ENCODE data around the gene MRPL24. TPM values are rescaled to one million over a fixed set of nuclear protein-coding genes. Genes with fewer than 3 reads are reported as not detected.
A peak's percentile ranks its signal among the peaks of the same experiment; 100 is the strongest.

Gene MRPL24
- total RNA-seq, 1 donor, result 17.7 TPM

DNA sequence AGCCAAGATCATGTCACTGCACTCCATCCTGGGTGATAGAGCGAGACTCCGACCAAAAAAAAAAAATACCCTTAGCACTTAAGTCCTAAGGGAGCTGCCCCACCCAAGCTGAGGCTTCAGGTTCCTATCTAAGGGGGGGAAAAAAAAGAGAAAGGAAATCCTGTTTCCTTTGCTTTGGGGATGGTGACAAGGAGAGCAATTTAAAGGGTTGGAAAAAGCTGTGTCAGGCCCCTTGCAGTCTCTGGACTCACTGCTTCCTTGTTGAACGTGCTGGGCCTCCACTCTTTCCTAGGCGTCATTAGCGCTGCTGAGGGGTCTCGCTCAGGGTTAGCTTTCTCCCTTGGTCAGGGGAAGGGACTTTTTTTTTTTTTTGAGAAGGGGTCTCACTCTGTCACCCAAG is 44.6 kb upstream of the MRPL24 start:
- Histone ChIP-seq H3K27ac (ENCODE audit: low read depth, low read length) (no peak overlapping the region), H3K4me2 (ENCODE audit: insufficient read depth, low read length) (no peak overlapping the region), H3K4me1 (ENCODE audit: insufficient read depth, low read length) (peaks cover 16% of the 10 kb centered on the region), H2AFZ (ENCODE audit: low read length) (no peak overlapping the region), H3K4me3 (ENCODE audit: insufficient read depth, low read length) (no peak overlapping the region), H3K27me3 (ENCODE audit: insufficient read depth, low read length) (no peaks in the 10 kb centered on the region), H3K79me2 (ENCODE audit: insufficient read depth, low read length) (peaks cover 73% of the 10 kb centered on the region), H3K36me3 (ENCODE audit: insufficient read depth, low read length) (peaks cover 54% of the 10 kb centered on the region), H4K20me1 (ENCODE audit: insufficient read depth, low read length) (peaks cover 43% of the 10 kb centered on the region), H3K9me3 (ENCODE audit: low read depth, low read length) (no peaks in the 10 kb centered on the region)
- no peak for DNase-seq (ENCODE audit: insufficient read length, low spot score, missing footprints)
- TF ChIP-seq, protein P1, sequence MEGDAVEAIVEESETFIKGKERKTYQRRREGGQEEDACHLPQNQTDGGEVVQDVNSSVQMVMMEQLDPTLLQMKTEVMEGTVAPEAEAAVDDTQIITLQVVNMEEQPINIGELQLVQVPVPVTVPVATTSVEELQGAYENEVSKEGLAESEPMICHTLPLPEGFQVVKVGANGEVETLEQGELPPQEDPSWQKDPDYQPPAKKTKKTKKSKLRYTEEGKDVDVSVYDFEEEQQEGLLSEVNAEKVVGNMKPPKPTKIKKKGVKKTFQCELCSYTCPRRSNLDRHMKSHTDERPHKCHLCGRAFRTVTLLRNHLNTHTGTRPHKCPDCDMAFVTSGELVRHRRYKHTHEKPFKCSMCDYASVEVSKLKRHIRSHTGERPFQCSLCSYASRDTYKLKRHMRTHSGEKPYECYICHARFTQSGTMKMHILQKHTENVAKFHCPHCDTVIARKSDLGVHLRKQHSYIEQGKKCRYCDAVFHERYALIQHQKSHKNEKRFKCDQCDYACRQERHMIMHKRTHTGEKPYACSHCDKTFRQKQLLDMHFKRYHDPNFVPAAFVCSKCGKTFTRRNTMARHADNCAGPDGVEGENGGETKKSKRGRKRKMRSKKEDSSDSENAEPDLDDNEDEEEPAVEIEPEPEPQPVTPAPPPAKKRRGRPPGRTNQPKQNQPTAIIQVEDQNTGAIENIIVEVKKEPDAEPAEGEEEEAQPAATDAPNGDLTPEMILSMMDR (IDR thresholded peaks at IDR 0.05; ENCODE audit: extremely low read depth, low read depth, low read length), result no peak

DNA sequence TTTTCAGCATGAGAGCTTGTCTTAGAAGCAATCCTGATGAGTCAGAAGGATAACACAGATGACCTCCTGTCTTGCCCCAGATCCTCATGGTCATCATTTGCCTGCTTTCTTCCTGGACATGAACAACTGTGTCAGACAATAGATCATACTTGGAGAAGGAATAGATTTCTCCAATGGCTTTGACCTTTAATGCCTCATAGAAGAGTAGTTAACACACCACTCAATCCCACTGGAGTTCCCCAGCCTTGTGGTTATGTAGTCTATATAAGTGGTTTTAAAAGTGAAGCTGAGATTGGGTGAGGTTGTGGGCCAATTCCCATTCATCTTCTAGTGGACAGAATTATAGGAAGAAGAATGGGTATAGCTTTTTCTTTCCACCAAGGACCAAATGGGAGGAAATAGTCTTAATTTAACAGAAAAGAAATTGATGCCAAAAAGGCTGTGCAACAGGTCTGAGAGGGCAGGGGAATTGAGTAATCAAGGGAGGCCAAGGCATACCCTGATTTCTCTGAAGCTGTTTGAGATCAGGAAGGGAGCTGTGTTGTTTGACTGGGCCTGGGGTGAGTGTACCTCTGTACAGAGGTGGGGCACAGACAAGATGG is 40.8 kb upstream of the MRPL24 start:
- Histone ChIP-seq H3K27ac (ENCODE audit: low read depth, low read length) (peak overlapping the region; percentile 69), H4K20me1 (ENCODE audit: insufficient read depth, low read length) (peaks cover 56% of the 10 kb centered on the region), H2AFZ (ENCODE audit: low read length) (no peak overlapping the region), H3K9me3 (ENCODE audit: low read depth, low read length) (no peaks in the 10 kb centered on the region), H3K4me2 (ENCODE audit: insufficient read depth, low read length) (peak overlapping the region; percentile 11), H3K4me3 (ENCODE audit: insufficient read depth, low read length) (no peak overlapping the region), H3K4me1 (ENCODE audit: insufficient read depth, low read length) (peaks cover 16% of the 10 kb centered on the region), H3K36me3 (ENCODE audit: insufficient read depth, low read length) (peaks cover 36% of the 10 kb centered on the region), H3K79me2 (ENCODE audit: insufficient read depth, low read length) (peaks cover 81% of the 10 kb centered on the region), H3K27me3 (ENCODE audit: insufficient read depth, low read length) (no peaks in the 10 kb centered on the region)
- peak; percentile 72 for DNase-seq (ENCODE audit: insufficient read length, low spot score, missing footprints)
- TF ChIP-seq, protein P1 (IDR thresholded peaks at IDR 0.05; ENCODE audit: extremely low read depth, low read depth, low read length), result no peak

DNA sequence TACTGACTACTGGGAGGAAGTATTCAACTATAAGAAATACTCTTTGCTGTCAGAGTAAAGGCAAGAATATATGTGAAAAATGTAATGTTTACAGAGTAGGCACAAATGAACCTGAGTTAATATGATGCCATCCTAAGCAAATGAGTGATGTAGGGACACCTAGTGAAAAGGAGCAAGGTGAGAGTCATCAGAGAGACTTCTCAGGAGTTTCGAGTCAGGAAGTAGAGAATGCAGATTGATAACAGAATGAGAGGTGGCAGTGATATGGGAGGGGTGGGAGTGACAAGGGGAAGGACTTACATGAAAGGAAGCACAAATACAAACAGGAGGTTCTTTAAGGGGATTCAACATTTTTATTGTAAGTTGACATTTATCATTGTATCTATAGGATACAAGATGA is 36.7 kb upstream of the MRPL24 start:
- Histone ChIP-seq H3K27me3 (ENCODE audit: insufficient read depth, low read length) (no peaks in the 10 kb centered on the region), H3K36me3 (ENCODE audit: insufficient read depth, low read length) (peaks cover 10% of the 10 kb centered on the region), H3K4me2 (ENCODE audit: insufficient read depth, low read length) (no peak overlapping the region), H2AFZ (ENCODE audit: low read length) (no peak overlapping the region), H3K4me1 (ENCODE audit: insufficient read depth, low read length) (peaks cover 16% of the 10 kb centered on the region), H3K4me3 (ENCODE audit: insufficient read depth, low read length) (no peak overlapping the region), H3K9me3 (ENCODE audit: low read depth, low read length) (no peaks in the 10 kb centered on the region), H3K79me2 (ENCODE audit: insufficient read depth, low read length) (peaks cover 86% of the 10 kb centered on the region), H4K20me1 (ENCODE audit: insufficient read depth, low read length) (peaks cover 71% of the 10 kb centered on the region), H3K27ac (ENCODE audit: low read depth, low read length) (no peak overlapping the region)
- no peak for DNase-seq (ENCODE audit: insufficient read length, low spot score, missing footprints)
- TF ChIP-seq, protein P1 (IDR thresholded peaks at IDR 0.05; ENCODE audit: extremely low read depth, low read depth, low read length), result no peak

DNA sequence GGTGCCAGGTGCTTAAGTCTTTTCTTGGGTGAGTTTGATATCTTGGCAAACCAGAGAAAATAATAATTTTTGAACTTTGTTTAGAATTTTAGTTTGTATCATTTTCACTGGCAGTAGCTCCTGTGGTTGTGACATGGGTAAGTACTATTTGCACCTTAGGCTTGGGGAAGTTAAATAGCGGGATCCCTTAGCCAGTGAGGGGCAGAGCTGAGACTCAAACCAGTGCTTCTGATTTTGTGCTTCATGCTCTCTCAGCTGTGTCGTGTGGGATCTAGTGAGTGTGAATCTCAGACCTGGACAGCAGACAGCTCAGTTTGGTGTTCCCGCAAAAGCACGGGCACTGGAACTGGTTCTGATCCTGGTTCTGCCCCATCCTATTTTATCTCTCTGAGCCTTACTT is 36.1 kb upstream of the MRPL24 start:
- peaks cover 14% of the 10 kb centered on the region for H3K4me1 ChIP-seq (ENCODE audit: insufficient read depth, low read length)
- H3K27me3 ChIP-seq (ENCODE audit: insufficient read depth, low read length), result no peaks in the 10 kb centered on the region
- no peaks in the 10 kb centered on the region for H3K9me3 ChIP-seq (ENCODE audit: low read depth, low read length)
- peaks cover 4% of the 10 kb centered on the region for H3K36me3 ChIP-seq (ENCODE audit: insufficient read depth, low read length)
- no peak overlapping the region for H3K4me3 ChIP-seq (ENCODE audit: insufficient read depth, low read length)
- no peak overlapping the region for H3K4me2 ChIP-seq (ENCODE audit: insufficient read depth, low read length)
- H4K20me1 ChIP-seq (ENCODE audit: insufficient read depth, low read length), result peaks cover 71% of the 10 kb centered on the region
- no peak for DNase-seq (ENCODE audit: insufficient read length, low spot score, missing footprints)
- no peak overlapping the region for H2AFZ ChIP-seq (ENCODE audit: low read length)
- H3K79me2 ChIP-seq (ENCODE audit: insufficient read depth, low read length), result peaks cover 86% of the 10 kb centered on the region
- no peak overlapping the region for H3K27ac ChIP-seq (ENCODE audit: low read depth, low read length)
- TF ChIP-seq, protein P1 (IDR thresholded peaks at IDR 0.05; ENCODE audit: extremely low read depth, low read depth, low read length), result no peak
